Loucy (cell line): Measurements from ENCODE around the gene PLA2G10.
"Not testable (repeated sequence)": the region's sequence is repeated elsewhere in the genome, so short reads cannot be mapped to it uniquely, and the experiment has no call there.

ENCODE experiments used
- CTCF ChIP-seq: fragments of 200-600 bp; sonication (generic); conservative IDR thresholded peaks from 2 replicates; pipeline ENCODE4 v1.5.1; 2014; ENCODE audit warnings: mild to moderate bottlenecking, antibody characterized with exemption, low read length
- EZH2phosphoT487 ChIP-seq: fragments of 200-600 bp; IDR thresholded peaks from 2 replicates; pipeline ENCODE4 v1.6.1; 2018; ENCODE audit warnings: antibody characterized with exemption, mild to moderate bottlenecking, moderate library complexity, borderline replicate concordance

DNA sequence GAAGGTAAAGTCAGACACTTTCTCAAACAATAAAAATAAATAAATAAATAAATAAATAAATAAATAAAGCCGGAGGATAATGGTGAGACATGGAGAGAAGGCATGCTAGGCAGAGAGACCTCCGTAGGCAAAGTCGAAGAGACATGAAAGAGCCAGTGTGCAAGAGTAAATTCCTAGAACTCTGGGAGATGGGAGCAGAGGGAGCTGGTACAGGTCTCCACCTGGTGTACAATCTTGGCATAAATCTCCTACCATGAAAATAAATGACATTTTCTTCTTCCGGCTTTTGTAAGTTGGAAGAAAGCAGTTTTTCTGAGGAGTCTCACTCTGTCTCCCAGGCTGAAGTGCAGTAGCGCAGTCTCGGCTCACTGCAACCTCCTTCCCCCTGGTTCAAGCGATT lies 7.8 kb upstream of the PLA2G10 start:
- TF ChIP-seq CTCF, EZH2phosphoT487: not testable (repeated sequence)
